ENCODE results near the gene MED9. TPM values are rescaled to one million over a fixed set of nuclear protein-coding genes. Genes with fewer than 3 reads are reported as not detected.

Gene MED9
- total and polyA plus RNA-seq, 9 of the 15 experiments (the other 6 are each of a cell fraction or from before 2014, with no cell fraction given) = 2.2 to 15.8 (median 12.7) TPM

- TF ChIP-seq BCLAF1 (IDR thresholded peaks at IDR 0.05; ENCODE audit: borderline replicate concordance in 1 of 2, control insufficient read depth in 1 of 2, low read depth in 2 of 2, low read length in 1 of 2) = no peak
- no peak for TF ChIP-seq XRCC3 (IDR thresholded peaks at IDR 0.05)
- TF ChIP-seq SRSF7 (optimal IDR thresholded peaks at IDR 0.05; ENCODE audit: low read depth, low read length) = no peak
These were observed 14.6 kb upstream of the MED9 start (continued) for GRCh38 chr17:17462048-17462824.

GRCh38 chr17:17463821-17464220, 13.0 kb upstream of the MED9 start:
- whole genome bisulfite sequencing (ENCODE audit: insufficient coverage, low coverage, missing lambda C conversion rate) = 7% methylated on average over 5 of the region's 6 CpGs
- peaks cover 3% of the 10 kb centered on the region; the same call in 1 of the 2 replicates for H3K9me3 ChIP-seq (replicated peaks; ENCODE audit: control insufficient read depth, insufficient read depth, low read depth, low read length)
- DNase-seq (ENCODE audit: extremely low read depth in 1 of 4, low spot score in 3 of 4) = no peak
- no peak for TF ChIP-seq MGA (IDR thresholded peaks at IDR 0.05)

More at GRCh38 chr17:17463821-17464220, 13.0 kb upstream of the MED9 start:
- Histone ChIP-seq H3K27ac (ENCODE audit: extremely low read depth, low read depth, low read length) (no peak overlapping the region), H3K4me1 (replicated peaks in 1 of 2; ENCODE audit: control insufficient read depth in 2 of 2, insufficient read depth in 2 of 2, low read length in 2 of 2) (peaks cover 0 to 3% of the 10 kb centered on the region in 2 experiments; a peak in 2 of 5 replicates), H3K27me3 (ENCODE audit: control insufficient read depth in 2 of 2, insufficient read depth in 2 of 2, low read length in 2 of 2) (peaks cover 14 to 41% of the 10 kb centered on the region in 2 experiments; a peak in 4 of 5 replicates), H3K36me3 (ENCODE audit: control insufficient read depth, insufficient read depth, low read length) (no peaks in the 10 kb centered on the region), H2AFZ (ENCODE audit: low read depth, low read length) (no peak overlapping the region), H3K4me2 (ENCODE audit: insufficient read depth, low read length) (no peak overlapping the region), H3K79me2 (ENCODE audit: control insufficient read depth, insufficient read depth, low read length) (no peaks in the 10 kb centered on the region), H3K9me1 (ENCODE audit: control insufficient read depth, insufficient read depth, low read length) (no peaks in the 10 kb centered on the region), H3K9ac (ENCODE audit: insufficient read depth in 1 of 2, low read depth in 2 of 2, low read length in 2 of 2) (no peak overlapping the region), H4K20me1 (replicated peaks; ENCODE audit: control insufficient read depth, insufficient read depth, low read length) (no peaks in the 10 kb centered on the region), H3K4me3 (no peak overlapping the region)
- in situ Hi-C loops (cut with MboI) = no loop called here
- ChIA-PET POLR2A (interaction anchor here (1.1 kb wide), 1 partner anchor 23 kb away, joined by 3 read pairs; no protein-coding TSS in a partner anchor), CTCF (ENCODE audit: low intra/inter-chr PET ratio) (no interaction called here)
- no TSS peak for BruUV-seq (replicated peaks)
- FAIRE-seq = no peak
- ATAC-seq = no peak
- intact Hi-C loops (cut with micrococcal nuclease) = no loop called here

All from K562 (cell line).